ENCODE results near the gene HMGB3.
"Not testable (repeated sequence)": the region's sequence is repeated elsewhere in the genome, so short reads cannot be mapped to it uniquely, and the experiment has no call there.

Gene HMGB3

DNA sequence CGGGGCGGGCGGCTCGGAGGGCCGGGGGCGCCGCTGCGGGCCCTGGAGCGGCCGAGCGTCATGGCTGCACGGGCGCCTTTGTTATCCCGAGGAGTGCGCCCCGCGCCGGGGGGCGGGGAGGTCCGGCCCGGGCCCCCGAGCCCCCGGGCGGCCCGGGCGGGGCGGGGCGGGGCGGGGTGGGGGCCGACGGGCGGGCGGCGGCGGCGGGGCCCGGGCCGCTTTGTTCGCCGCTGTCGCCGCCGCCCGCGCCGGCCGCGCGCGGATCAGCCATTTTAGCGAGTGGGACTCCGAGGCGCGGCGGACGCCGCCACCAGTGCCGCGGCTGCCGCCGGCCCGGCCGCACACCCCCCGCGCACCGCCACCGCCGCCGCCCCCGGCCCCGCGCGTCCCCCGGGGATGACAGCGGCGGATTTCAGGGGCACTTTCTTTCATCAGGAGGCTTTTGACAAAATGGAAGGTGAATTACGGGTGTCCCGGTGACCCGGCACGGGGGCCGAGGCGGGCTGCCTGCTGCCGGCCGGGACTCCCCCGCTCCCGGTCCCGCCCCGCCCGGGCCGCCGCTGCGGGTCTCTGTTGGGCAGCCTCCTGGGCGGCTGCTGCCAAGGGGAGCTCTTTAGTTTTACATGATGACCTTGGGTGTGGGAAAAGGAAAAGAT lies 1.2 kb downstream of the HMGB3 start:
- DNase-seq (ENCODE audit: low read depth): no peak

DNA sequence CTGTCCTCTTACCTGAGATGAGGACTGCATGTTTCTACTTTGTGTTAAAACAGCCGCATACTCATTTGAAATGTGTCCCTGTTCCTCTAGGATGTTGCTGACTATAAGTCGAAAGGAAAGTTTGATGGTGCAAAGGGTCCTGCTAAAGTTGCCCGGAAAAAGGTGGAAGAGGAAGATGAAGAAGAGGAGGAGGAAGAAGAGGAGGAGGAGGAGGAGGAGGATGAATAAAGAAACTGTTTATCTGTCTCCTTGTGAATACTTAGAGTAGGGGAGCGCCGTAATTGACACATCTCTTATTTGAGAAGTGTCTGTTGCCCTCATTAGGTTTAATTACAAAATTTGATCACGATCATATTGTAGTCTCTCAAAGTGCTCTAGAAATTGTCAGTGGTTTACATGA lies 4.6 kb downstream of the HMGB3 start:
- H3K4me3 ChIP-seq (replicated peaks; ENCODE audit: low read depth, low read length); DNase-seq (ENCODE audit: low read depth): not testable (repeated sequence)

More for the DNA sequence above, 1.2 kb downstream of the HMGB3 start:
- peak overlapping the region; percentile 52 for H3K4me3 ChIP-seq (replicated peaks; ENCODE audit: low read depth, low read length)
- TF ChIP-seq, protein P1, sequence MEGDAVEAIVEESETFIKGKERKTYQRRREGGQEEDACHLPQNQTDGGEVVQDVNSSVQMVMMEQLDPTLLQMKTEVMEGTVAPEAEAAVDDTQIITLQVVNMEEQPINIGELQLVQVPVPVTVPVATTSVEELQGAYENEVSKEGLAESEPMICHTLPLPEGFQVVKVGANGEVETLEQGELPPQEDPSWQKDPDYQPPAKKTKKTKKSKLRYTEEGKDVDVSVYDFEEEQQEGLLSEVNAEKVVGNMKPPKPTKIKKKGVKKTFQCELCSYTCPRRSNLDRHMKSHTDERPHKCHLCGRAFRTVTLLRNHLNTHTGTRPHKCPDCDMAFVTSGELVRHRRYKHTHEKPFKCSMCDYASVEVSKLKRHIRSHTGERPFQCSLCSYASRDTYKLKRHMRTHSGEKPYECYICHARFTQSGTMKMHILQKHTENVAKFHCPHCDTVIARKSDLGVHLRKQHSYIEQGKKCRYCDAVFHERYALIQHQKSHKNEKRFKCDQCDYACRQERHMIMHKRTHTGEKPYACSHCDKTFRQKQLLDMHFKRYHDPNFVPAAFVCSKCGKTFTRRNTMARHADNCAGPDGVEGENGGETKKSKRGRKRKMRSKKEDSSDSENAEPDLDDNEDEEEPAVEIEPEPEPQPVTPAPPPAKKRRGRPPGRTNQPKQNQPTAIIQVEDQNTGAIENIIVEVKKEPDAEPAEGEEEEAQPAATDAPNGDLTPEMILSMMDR (IDR thresholded peaks at IDR 0.05; ENCODE audit: low read length, missing control alignments): no peak

DNA sequence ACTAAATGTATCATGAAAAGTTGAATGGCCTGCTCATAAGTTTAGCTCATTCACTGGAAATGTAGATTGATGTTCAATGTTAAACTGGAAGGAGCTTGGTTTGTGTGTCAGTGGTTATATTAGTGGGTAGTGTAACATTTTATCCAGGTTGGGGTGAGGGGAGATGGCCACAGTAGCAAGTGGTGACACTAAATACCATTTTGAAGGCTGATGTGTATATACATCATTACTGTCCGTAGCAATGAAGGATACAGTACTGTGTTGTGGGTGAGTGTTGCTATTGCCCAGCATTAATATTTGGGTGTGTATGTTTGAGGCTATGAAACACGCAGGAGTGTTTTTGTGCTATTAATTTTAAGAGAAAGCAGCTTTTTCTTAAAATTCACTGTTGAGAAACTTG lies 6.3 kb downstream of the HMGB3 start:
- H3K4me3 ChIP-seq (replicated peaks; ENCODE audit: low read depth, low read length): no peak overlapping the region
- DNase-seq (ENCODE audit: low read depth): no peak
- TF ChIP-seq, protein P1 (IDR thresholded peaks at IDR 0.05; ENCODE audit: low read length, missing control alignments): no peak

DNA sequence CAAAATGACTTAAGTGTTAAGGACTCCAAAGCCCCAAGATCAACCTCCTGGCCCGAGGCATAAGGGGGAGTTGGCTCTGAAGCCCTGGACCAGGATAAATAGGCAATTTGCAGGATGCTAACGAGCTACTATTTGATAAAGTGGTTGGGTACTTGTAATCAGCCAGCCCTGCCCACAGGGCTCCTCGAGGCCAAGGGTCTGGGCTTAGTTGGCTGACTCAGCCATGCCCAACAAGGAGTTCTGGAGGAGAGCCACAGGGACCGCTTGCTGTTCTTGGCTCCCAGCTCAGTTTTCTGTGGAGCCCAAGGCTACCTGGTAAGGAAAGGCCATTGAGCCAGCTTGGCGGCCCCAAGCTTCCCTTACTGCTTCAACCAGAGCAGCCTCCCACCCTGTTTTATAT lies 7.8 kb downstream of the HMGB3 start:
- H3K4me3 ChIP-seq (replicated peaks; ENCODE audit: low read depth, low read length): no peak overlapping the region
- TF ChIP-seq, protein P1 (IDR thresholded peaks at IDR 0.05; ENCODE audit: low read length, missing control alignments): no peak
- no peak for DNase-seq (ENCODE audit: low read depth)

DNA sequence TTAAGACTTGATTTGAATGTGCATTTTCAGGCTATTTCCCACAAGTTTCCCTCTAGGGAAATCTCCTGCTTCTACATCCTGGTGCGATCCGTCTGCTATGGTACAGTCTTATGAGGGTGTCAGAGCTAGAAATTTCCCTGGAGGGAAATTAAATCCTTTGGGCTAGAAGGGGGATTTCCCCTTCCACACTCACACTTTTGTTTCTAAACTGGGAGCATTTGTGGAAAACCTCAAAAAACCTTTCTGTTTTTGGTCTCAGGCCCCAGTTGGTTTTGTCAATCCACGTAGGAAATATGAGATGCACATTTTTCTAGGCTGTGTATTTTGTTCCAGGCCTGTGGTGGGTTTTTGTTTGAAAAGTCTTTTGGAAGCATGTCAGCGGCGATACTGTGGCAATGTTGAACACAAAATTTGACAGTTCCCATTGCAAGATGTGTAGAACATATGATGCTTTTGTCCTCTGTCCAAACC lies 17.8 kb downstream of the HMGB3 start:
- no peak overlapping the region for H3K4me3 ChIP-seq (replicated peaks; ENCODE audit: low read depth, low read length)
- no peak for DNase-seq (ENCODE audit: low read depth)
- TF ChIP-seq, protein P1 (IDR thresholded peaks at IDR 0.05; ENCODE audit: low read length, missing control alignments): no peak

DNA sequence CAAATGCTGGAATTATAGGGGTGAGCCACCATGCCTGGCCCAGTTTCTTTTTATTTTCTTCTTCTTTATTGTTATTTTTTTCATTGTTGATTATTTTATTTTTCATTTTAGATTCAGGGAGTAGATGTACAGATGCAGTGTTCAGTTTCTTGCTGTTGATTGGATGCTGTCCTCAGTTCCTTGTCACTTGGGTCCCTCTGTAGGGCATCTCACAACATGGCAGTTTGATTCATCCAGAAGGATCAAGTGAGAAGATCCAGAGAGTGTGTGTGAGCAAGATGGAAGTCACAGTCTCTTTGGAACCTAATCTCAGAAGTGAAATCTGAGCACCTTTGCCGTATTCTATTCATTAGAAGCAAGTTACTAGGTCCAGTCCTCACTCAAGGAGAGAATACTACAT lies 20.9 kb downstream of the HMGB3 start:
- H3K4me3 ChIP-seq (replicated peaks; ENCODE audit: low read depth, low read length): no peak overlapping the region
- peak; percentile 7 for DNase-seq (ENCODE audit: low read depth)
- TF ChIP-seq, protein P1 (IDR thresholded peaks at IDR 0.05; ENCODE audit: low read length, missing control alignments): no peak

DNA sequence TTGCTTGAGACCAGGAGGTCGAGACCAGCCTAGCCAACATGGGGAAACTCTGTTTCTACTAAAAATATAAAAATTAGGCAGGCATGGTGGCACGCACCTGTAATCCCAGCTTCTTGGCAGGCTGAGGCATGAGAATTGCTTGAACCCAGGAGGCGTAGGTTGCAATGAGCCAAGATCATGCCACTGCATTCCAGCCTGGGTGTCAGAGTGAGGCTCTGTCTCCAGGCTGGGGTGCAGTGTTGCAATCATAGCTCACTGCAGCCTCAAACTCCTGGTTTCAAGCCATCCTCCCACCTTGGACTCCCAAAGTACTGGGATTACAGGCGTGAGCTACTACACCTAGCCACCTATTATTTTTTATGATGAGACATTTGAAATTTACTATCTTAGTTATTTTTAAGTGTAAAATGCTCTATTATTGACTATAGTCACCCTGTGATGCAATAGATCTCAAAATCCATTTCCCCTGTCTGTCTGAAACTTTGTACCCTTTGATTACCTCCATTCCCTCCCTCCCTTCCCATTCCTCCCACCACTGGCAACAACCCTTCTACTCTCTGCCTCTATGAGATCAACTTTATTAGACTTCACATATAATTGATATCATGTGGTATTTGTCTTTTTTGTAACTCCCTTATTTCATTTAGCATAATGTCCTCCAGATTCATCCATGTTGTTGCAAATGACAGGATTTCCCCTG lies 23.4 kb downstream of the HMGB3 start:
- no peak overlapping the region for H3K4me3 ChIP-seq (replicated peaks; ENCODE audit: low read depth, low read length)
- DNase-seq (ENCODE audit: low read depth): no peak
- TF ChIP-seq, protein P1 (IDR thresholded peaks at IDR 0.05; ENCODE audit: low read length, missing control alignments): no peak

All from fibroblast of pulmonary artery (primary cell).